Activated naive CD4-positive, alpha-beta T cell treated with Interleukin-2 at 50 U/mL for 16 hours (primary cell): ENCODE data around the gene TMEM145.

Experiments
- DNase-seq: peaks from one replicate; pipeline ENCODE4 v3.0.0-alpha.2; 2020

TMEM145 gene

GRCh38 chr19:42278452-42279154 is 34.5 kb upstream of the TMEM145 start:
- DNase-seq = no peak

GRCh38 chr19:42279155-42279901 is 33.8 kb upstream of the TMEM145 start:
- DNase-seq = no peak

- peak; percentile 87 for DNase-seq
Observed at GRCh38 chr19:42279902-42280814, 33.0 kb upstream of the TMEM145 start.

- DNase-seq = peak; percentile 34
Observed at GRCh38 chr19:42280815-42281145, 32.3 kb upstream of the TMEM145 start.

- DNase-seq = peak; percentile 37
Observed at GRCh38 chr19:42281146-42281826, 31.8 kb upstream of the TMEM145 start.

- no peak for DNase-seq
Observed at GRCh38 chr19:42281827-42282762, 31.0 kb upstream of the TMEM145 start.

- no peak for DNase-seq
Observed at GRCh38 chr19:42282819-42283187, 30.3 kb upstream of the TMEM145 start.

GRCh38 chr19:42283188-42284065 is 29.7 kb upstream of the TMEM145 start:
- peak; percentile 94 for DNase-seq

GRCh38 chr19:42284066-42284501 is 29.0 kb upstream of the TMEM145 start:
- peak; percentile 79 for DNase-seq

GRCh38 chr19:42284591-42285341 is 28.3 kb upstream of the TMEM145 start:
- DNase-seq = no peak

- DNase-seq = no peak
Observed at GRCh38 chr19:42285541-42285941, 27.6 kb upstream of the TMEM145 start.

GRCh38 chr19:42285988-42286348 is 27.1 kb upstream of the TMEM145 start:
- DNase-seq = no peak

GRCh38 chr19:42286349-42287016 is 26.6 kb upstream of the TMEM145 start:
- DNase-seq = no peak

- no peak for DNase-seq
Observed at GRCh38 chr19:42287017-42287826, 25.9 kb upstream of the TMEM145 start.

GRCh38 chr19:42287827-42288107 is 25.3 kb upstream of the TMEM145 start:
- DNase-seq = no peak

GRCh38 chr19:42288387-42288786 is 24.7 kb upstream of the TMEM145 start:
- no peak for DNase-seq

GRCh38 chr19:42288881-42289555 is 24.1 kb upstream of the TMEM145 start:
- no peak for DNase-seq

- DNase-seq = no peak
Observed at GRCh38 chr19:42289556-42290041, 23.5 kb upstream of the TMEM145 start.
